ENCODE results near the gene ALDH1L2. TPM values are rescaled to one million over a fixed set of nuclear protein-coding genes. Genes with fewer than 3 reads are reported as not detected.
"Not testable (repeated sequence)": the region's sequence is repeated elsewhere in the genome, so short reads cannot be mapped to it uniquely, and the experiment has no call there.

The ALDH1L2 gene
- total RNA-seq: 1.6 and 5.5 TPM in 2 replicates

DNA sequence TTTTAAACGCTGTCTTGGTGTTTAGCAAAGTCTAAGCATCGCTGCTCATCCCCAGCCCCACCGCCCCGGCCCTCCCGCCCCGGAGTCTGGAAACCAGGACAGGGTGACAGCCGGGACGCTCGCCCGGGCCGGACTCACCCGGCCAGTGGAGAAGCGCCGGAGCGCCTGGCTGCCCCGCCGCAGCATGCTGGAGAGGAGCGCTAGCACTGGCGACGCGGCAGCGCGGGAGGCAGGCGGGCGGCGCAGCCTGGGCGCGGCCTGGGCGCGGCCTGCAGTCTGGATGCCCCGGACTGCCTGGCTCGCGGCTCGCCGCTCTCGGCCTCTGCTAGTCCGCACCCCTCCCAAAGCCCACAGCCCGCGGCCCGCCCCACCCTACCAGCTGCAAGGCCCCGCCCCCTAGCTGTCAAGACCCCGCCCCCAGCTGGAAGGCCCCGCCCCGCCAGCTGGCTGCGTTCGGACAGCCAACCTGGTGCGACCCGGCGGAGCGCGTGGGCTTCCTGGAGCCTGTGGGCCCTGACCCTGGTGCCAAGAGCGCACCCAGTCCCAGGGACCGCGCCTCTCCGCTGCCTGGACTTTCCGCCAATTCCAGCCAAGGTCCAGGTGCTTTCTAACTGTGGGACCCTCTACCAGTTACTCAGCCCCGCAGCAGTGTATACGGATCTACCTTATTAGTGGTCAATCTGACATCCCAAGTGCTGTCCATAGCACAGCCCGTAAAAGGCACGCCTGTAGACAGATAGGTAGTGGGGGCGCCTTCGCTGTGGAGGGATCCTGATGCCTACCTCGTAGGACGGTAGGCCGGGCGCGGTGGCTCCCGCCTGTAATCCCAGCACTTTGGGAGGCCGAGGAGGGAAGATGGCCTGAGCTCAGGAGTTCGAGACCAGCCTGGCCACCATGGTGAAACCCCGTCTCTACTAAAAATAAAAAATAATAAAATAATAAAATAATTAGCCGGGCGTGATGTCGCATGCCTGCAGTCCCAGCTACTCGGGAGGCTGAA lies at the start of gene ALDH1L2:
Gene ALDH1L2, minus strand, starts transcription at position 208 of the 1,000 bp plus-strand sequence. Its CDS starts 22 bp downstream, at position 186.
- no peak for DNase-seq (ENCODE audit: extremely low read depth, low read depth, low spot score)

DNA sequence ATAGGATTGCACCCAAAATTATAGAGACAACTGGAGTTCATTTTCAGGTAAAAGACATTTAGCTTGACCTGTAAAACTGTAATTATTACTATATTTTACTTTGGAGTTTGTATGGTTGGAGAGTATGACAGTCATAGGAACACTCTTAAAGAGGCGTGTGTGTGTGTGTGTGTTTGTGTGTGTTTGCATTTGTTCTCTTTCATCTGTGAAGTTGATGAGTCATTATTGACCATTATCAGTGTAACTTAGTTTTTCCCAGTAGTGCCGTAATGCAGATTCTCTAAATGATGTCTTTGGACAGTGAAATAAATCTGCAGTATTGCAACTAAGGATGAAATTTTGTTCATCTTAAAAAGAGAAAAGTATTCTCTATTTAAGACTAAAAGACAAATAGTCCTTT lies 36.3 kb upstream of the ALDH1L2 start:
- DNase-seq (ENCODE audit: extremely low read depth, low read depth, low spot score): no peak

DNA sequence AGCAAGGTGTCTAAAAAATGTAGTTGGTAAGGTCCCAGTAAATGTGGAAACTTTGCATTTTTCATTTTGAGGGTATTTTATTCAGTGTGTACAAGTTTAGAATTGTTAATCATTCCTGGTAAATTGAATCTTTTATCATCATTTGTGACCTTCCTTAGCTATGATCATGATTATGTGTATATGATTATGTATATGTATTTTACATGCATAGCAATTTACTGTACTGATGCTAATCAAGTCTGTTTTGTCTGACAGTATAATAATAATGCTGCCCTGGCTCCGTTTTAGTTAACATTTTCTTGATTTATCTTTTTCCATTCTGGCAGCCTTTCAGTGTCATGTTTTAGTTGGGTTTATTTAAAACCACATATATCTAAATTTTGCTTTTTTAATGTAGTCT lies 32.7 kb upstream of the ALDH1L2 start:
- DNase-seq (ENCODE audit: extremely low read depth, low read depth, low spot score): no peak

DNA sequence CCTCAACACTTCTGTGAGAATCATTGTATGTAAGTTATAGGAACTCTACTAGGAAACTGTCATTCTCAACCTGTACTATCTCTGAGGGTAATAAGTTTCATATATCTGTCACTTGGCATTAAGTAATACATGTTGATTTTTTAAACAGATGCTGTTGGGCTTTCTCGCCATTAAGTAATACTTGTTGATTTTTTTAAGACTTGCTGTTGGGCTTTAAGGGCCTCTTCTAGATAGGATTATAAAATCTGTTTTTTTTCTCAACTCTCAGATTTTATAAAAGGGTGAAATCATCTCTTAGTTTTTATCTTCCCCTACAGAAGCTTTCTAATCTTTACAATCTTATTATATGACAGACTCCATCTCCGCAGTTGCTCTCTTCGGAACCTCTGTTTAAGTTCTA lies 28.8 kb upstream of the ALDH1L2 start:
- no peak for DNase-seq (ENCODE audit: extremely low read depth, low read depth, low spot score)

DNA sequence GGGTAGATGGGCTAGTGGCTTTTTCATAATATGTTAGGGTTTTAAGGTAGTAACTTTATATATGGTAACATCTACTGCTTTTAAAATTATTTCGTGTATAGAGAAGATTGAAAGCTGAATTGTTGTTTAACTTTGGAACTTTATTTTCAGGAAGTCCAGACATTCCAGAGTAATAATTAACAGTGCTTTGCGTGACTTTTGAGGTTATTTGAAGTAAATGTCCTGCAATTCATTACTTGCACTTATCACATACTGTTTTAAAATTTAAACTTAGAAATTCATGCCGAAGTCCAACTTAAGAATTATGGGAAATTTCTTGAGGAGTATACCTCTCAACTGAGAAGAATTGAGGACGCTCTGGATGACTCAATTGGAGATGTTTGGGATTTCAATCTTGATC lies 26.6 kb upstream of the ALDH1L2 start:
- no peak for DNase-seq (ENCODE audit: extremely low read depth, low read depth, low spot score)

DNA sequence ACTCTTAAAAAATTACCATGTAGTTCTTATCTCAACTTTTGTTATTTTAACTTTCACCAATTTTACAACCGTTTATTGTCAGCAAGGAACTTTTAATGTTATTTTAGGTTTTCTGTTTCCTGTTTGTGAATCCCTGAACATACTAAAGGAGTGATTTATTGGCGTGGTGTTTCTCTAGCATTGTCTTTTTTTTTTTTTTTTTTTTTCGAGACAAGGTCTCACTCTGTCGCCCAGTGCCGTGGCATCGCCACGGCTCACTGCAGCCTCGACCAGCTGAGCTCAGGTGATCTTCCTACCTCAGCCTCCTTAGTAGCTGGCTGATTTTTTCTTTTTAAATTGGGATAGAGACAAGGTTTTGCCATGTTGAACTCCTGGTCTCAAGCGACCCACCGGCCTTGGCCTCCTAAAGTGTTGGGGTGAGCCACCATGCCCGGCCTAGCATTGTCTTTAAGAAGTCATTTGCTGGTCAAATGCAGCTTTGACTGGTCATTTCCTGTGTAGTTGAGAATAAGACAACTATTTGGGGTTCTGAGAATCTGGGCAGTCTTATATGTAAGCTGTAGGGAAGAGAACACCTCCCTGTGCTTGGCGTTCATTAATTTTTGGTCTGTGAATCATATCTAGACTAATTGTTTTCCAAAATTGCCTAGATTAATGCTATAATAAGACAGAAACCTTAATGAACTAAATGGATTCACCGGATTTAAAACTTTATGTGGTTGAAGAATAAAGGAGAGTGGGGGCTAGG lies 25.4 kb upstream of the ALDH1L2 start:
- DNase-seq (ENCODE audit: extremely low read depth, low read depth, low spot score): no peak

DNA sequence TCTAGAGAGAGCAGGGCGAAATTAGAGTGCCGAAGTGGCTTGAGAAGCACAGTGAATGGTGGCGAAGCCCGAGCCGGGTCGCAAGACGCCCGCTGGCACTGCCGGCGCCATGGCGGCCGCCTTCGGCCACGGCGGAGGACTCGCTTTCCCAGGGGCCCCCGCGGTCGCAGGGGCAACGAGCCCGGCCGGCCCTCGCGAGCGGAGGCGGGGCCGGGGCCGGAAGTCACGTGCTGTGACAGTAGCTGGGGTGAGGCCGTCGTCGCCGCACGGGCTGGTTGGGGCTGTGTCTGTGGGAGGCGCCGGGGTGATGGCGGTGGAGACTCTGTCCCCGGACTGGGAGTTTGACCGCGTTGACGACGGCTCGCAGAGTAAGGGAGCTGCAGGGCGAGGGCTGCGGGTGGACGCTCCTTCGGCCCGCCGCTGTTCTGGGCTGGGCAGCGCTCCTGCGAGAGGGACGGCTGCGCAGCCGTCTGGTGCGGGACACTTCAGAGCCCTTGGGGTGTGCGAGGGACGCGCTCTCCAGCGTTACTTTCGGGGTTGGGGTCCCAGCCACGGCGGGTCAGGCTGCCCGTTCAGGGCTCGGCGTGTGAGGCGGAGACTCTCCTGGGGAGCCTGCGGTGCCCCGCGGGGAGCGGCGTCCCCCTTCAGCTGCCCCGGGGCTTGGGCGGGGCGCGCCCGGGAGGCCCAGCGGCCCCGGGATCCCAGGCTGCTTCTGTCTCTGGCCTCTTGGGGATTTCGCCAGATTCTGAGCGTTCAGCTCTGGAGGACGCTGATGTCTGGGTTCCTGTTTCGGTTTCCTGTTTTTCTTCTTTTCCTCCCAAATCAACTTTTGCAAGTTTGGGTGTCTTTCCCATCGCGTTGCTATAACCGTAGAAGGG lies 23.5 kb upstream of the ALDH1L2 start, which contains the start of gene WASHC4:
Gene WASHC4, plus strand, starts transcription at position 238 of the 878 bp plus-strand sequence. Its CDS starts 70 bp downstream, at position 308.
- no peak for DNase-seq (ENCODE audit: extremely low read depth, low read depth, low spot score)

DNA sequence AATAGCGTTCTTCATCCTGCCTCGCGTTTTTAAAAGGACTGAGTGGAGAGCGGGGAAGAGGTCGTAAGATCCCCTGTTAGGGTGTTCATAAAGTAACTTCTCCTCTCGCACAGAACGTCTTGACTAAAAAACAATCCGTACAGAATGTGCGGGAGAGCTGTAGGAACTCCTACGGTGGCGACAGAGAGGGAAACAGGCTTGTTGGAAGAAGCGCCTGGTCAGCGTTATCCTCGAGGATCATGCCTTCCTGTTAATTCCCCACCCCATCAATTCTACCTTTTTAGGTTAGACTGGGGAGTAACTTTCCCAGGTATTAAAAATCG lies 22.9 kb upstream of the ALDH1L2 start:
- no peak for DNase-seq (ENCODE audit: extremely low read depth, low read depth, low spot score)

DNA sequence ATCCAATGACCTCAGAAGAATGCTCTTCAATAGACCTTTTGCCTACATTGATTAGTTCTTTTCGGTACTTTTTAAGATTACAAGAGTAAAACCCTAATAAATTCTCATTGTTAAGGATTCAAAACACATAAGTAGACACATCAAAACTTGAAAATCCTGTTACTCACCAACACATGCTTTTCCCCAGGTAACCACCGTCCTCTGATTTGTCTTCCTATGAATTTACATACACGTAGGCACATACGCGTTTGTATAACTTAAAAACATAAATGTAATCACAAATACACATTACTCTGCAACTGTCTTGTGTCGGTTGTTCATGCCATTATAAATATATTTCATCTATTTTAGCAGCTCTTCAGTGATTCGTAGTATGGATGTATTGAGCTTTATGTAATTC lies 22.4 kb upstream of the ALDH1L2 start:
- no peak for DNase-seq (ENCODE audit: extremely low read depth, low read depth, low spot score)

DNA sequence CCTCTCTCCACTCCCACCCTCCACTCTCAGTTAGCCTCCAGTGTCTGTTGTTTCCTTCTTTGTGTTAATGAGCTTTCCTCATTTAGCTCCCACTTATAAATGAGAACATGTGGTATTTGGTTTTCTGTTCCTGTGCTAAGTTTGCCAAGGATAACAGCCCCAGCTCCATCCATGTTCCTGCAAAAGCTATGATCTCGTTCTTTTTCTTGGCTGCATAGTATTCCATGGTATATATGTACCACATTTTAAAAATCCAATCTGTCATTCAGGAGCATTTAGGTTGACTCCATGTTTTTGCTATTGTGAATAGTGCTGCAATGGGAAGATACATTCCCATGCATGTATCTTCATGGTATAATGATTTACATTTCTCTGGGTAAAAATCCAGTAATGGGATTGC lies 20.5 kb upstream of the ALDH1L2 start:
- DNase-seq (ENCODE audit: extremely low read depth, low read depth, low spot score): no peak

DNA sequence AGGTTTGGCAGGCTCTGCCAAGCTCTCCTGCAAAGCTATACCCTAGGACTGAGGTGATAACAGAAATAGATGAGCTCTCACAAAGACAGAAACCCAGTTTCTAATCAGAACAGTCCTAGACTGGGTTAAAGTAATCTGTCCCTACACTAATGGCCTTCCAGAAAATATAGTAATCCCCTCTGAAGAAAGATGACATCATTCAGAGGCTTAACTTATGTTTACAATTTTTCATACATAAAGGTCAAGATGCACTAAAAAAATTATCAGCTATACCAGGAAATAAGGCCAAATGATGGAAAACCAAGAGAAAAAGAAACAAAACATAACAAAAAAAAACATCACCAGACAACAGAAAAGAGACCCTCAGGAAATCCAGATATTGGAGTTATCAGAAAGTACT lies 18.4 kb upstream of the ALDH1L2 start:
- DNase-seq (ENCODE audit: extremely low read depth, low read depth, low spot score): no peak

DNA sequence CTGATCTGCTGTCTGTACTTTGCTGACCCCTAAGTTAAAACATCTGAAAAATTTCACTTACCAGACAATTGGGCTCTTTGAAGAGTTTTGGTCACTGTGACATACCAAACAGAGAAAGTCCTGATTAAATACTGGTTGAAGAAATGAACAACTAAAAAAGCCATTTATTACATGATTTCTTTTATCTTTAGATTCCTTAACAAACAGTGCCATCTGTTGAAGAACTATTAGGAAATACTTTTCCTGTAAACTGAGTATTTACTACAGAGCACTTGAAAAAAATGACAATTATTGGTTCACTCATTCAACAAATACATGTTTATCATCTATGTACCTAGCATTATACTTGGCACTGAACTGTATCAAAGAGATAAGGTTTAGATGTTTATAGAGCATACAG lies 16.7 kb upstream of the ALDH1L2 start:
- DNase-seq (ENCODE audit: extremely low read depth, low read depth, low spot score): no peak

DNA sequence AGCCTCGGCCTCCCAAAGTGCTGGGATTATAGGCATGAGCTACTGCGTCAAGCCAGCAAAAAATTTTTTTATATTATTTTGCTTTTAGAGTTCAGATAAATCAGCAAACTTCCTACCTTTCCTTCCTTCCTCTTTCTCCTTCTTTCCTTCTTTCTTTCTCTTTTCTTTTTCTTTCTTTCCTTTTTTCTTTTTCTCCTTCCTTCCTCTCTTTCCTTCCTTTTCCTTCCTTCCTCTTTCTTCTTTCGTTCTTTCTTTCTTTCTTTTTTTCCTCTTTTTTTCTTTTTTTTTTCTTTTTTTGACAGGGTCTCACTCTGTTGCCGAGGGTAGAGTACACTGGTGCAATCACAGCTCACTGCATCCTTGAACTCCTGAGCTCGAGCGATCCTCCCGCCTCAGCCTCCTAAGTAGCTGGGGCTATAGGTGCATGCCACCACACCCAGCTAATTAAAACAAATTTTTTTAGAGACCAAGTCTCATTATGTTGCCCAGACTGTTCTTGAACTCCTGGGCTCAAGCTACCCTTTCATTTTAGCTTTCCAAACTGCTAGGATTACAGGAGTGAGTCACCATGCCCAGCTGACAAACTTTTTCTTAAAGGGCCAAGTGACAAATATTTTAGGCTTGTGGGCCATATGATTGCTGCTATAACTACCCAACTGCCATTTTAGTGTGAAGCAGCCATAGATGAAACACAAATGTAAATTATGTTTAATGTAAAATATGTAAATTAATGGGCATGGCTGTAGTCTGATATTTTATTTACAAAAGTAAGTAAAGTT lies 16.1 kb upstream of the ALDH1L2 start:
- DNase-seq (ENCODE audit: extremely low read depth, low read depth, low spot score): no peak

DNA sequence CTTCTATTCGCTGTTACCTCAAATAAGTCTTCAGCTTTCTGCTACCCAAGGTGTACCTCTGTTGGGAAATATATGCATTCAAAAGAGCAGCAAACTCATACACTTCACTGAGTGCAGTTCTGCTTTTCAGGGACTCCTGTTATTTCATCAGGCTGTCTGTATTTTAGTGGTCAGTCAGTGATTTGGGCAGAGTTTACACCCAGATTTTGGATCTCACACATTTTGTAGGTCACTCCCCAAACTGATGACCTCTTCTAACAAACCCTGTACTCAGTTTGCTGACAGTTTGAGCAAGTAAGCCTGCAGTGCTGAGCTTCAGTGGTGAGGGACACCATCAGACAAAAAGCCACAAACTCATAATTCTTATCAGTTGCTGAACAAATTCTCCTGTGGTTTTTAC lies 15.1 kb upstream of the ALDH1L2 start:
- DNase-seq (ENCODE audit: extremely low read depth, low read depth, low spot score): no peak

DNA sequence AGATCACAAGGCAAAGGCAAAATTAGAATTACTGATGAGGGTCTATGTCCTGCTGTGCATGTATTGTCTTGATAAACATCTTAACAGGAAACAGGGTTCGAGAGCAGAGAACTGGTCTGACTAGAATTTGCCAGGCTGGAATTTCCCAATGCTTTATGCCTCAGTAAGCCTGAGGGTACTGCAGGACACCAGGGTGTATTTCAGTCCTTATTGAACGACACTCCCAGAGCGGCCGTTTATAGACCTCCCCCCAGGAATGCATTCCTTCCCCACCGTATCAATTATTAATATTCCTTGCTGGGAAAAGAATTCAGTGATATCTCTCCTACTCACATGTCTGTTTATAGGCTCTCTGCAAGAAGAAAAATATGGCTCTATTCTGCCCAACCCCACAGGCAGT lies 11.1 kb upstream of the ALDH1L2 start:
- DNase-seq (ENCODE audit: extremely low read depth, low read depth, low spot score): not testable (repeated sequence)

DNA sequence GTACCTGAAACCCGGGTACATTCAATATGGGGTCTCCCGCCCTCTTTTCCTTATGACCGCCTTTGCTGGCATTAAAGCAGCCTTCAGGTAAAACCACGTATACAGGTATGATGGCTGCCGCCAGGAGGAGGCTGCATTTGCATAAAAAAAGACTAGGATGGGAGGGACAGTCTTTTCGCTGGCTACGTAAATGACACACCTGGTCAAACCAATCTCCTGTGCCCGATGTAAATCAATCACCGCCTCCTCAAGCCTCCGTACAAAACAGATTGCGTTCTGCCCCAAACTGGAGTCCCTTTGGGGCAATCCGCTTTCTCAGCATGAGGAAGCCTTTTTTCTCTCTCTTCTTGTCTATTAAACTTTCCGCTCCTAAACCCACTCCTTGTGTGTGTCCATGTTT lies 8.1 kb upstream of the ALDH1L2 start:
- no peak for DNase-seq (ENCODE audit: extremely low read depth, low read depth, low spot score)

DNA sequence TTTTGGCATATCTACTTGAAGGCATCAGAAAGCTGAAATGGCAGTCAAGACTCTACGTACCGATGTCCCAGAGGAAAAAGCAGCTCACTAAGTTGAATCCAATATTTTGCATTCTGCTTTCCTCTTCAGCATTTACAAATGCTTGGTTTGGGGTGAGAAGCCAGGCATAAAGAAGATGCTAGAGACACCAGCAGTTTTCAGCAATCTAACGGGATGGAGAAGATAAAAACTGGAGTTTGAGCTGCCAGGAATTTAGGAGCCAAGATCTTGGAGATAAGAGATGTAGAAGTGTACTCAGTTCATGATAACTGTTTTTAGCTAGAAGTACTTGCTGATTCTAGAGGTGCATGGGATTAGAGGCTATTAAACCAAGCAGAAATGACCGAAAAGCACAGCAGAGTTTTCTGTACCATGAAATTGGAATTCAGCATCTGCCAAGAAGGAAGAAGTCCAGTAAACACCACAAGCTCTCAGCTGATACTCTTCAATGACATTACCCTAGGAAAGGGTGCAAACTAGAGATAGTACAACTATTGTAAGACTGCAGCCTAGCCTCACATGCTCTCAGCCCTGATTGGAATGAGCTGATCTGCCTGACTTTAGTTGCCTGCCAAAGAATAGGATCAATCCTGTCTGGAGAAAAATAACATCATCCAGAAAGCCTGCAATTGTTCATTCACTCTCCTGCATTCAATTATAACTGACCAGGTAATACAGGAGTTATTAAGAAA lies 7.4 kb upstream of the ALDH1L2 start:
- DNase-seq (ENCODE audit: extremely low read depth, low read depth, low spot score): no peak

DNA sequence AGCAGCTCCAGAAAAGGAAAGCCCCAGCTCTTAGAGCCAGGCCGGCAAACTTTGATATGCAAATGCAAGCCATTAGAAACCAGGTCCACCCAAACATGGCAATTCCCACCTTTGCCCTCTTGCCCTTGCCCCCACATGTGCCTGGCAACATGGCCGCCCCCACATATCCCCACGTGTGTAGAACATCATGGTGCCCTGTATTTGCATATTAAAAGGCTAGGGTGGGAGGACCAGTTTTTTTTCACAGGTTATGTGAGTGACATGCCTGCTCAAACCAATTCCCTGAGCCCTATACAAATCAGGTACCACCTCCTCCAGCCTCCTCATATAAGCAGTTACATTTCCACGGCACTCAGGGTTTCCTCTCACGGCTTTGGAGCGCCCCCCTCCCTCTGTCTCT lies 6.1 kb upstream of the ALDH1L2 start:
- DNase-seq (ENCODE audit: extremely low read depth, low read depth, low spot score): no peak

DNA sequence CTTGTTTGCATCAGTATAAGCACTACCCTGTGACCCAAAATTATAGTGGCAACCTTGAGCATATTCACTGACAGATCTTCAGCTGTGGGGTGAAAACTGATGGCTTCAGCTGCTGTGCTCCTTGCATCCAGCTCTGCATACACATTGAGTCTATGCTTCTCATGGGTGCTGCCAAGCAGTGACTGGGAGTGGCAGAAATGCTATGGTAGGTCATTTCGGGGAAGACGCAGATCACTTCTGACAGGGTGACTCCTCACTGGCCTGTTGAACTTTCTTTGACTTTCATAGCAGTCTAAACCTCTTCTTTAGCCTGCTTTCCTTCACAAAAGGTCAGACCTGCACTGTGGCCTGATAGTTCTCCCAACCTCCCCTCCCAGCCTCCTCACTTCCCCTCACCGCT lies 5.6 kb upstream of the ALDH1L2 start:
- DNase-seq (ENCODE audit: extremely low read depth, low read depth, low spot score): no peak

Data from glomerular endothelial cell (primary cell).